RWPE2 (cell line): ENCODE measurements around the gene ARID4B.

Experiments
- ATAC-seq: fragments of 200-7000 bp; cut with Tn5 transposase; 3 replicates; pipeline ENCODE4 v1.9.1; 2021; ENCODE audit warnings: low read depth
- DNase-seq: peaks from one replicate; pipeline ENCODE4 v3.0.0-alpha.2; 2020; ENCODE audit warnings: low spot score
- H3K27ac ChIP-seq: fragments of 450-650 bp; 2 replicates; pipeline ENCODE4 v1.5.1; 2017; ENCODE audit warnings: mild to moderate bottlenecking; ENCODE audit not compliant: poor library complexity, severe bottlenecking
- H3K27me3 ChIP-seq: fragments of 250-450 bp; sonication (Bioruptor Pico); 2 replicates; pipeline ENCODE4 v1.5.1; 2021; ENCODE audit warnings: mild to moderate bottlenecking, moderate library complexity; ENCODE audit not compliant: insufficient read depth, poor library complexity, severe bottlenecking
- H3K36me3 ChIP-seq: fragments of 250-450 bp; sonication (Bioruptor Pico); 2 replicates; pipeline ENCODE4 v1.5.1; 2020; ENCODE audit warnings: low read depth, mild to moderate bottlenecking, moderate library complexity
- H3K4me1 ChIP-seq: fragments of 250-450 bp; sonication (Bioruptor Pico); 2 replicates; pipeline ENCODE4 v1.5.1; 2021; ENCODE audit warnings: mild to moderate bottlenecking, moderate library complexity; ENCODE audit not compliant: insufficient read depth, poor library complexity, severe bottlenecking
- H3K4me3 ChIP-seq: fragments of 250-450 bp; sonication (Bioruptor Pico); 2 replicates; pipeline ENCODE4 v1.5.1; 2021; ENCODE audit warnings: mild to moderate bottlenecking, moderate library complexity; ENCODE audit not compliant: severe bottlenecking
- H3K9me3 ChIP-seq: fragments of 250-450 bp; sonication (Bioruptor Pico); 2 replicates; pipeline ENCODE4 v1.5.1; 2021; ENCODE audit warnings: mild to moderate bottlenecking, moderate library complexity; ENCODE audit not compliant: severe bottlenecking
- TF ChIP-seq, protein P1 (sequence below): fragments of 450-650 bp; IDR thresholded peaks from one replicate; pipeline ENCODE4 v1.5.1; 2017; ENCODE audit warnings: mild to moderate bottlenecking, moderate library complexity; ENCODE audit not compliant: poor library complexity, severe bottlenecking

ARID4B gene

DNA sequence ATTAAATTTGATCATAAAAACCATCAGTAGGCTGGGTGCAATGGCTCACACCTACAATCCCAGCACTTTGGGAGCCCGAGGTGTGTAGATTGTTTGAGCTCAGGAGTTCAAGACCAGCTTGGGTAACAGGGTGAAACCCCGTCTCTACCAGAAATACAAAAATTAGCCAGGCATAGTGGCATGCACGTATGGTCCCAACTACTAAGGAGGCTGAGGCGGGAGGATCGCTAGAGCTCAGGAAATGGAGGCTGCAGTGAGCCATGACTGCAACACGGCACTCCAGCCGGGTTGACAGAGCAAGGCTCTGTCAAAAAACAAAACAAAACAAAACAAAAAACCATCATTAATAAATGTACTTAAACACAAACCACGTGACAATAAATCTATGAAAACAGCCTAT, 61.0 kb downstream of the ARID4B start:
- Histone ChIP-seq H3K4me3 (no peak overlapping the region), H3K27ac (no peak overlapping the region), H3K36me3 (no peaks in the 10 kb centered on the region), H3K9me3 (no peaks in the 10 kb centered on the region), H3K4me1 (no peaks in the 10 kb centered on the region), H3K27me3 (no peaks in the 10 kb centered on the region)
- TF ChIP-seq, protein P1, sequence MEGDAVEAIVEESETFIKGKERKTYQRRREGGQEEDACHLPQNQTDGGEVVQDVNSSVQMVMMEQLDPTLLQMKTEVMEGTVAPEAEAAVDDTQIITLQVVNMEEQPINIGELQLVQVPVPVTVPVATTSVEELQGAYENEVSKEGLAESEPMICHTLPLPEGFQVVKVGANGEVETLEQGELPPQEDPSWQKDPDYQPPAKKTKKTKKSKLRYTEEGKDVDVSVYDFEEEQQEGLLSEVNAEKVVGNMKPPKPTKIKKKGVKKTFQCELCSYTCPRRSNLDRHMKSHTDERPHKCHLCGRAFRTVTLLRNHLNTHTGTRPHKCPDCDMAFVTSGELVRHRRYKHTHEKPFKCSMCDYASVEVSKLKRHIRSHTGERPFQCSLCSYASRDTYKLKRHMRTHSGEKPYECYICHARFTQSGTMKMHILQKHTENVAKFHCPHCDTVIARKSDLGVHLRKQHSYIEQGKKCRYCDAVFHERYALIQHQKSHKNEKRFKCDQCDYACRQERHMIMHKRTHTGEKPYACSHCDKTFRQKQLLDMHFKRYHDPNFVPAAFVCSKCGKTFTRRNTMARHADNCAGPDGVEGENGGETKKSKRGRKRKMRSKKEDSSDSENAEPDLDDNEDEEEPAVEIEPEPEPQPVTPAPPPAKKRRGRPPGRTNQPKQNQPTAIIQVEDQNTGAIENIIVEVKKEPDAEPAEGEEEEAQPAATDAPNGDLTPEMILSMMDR = no peak
- ATAC-seq = no peak
- no peak for DNase-seq

GRCh38 chr1:235266325-235266724, 61.7 kb downstream of the ARID4B start:
- no peaks in the 10 kb centered on the region for H3K4me1 ChIP-seq
- TF ChIP-seq, protein P1 = no peak
- H3K27ac ChIP-seq = no peak overlapping the region
- ATAC-seq (no peak), DNase-seq (no peak)
- no peaks in the 10 kb centered on the region for H3K9me3 ChIP-seq
- no peak overlapping the region for H3K4me3 ChIP-seq
- H3K27me3 ChIP-seq = no peaks in the 10 kb centered on the region
- no peaks in the 10 kb centered on the region for H3K36me3 ChIP-seq

- H3K4me3 ChIP-seq = no peak overlapping the region
- H3K9me3 ChIP-seq = no peaks in the 10 kb centered on the region
- H3K4me1 ChIP-seq = no peaks in the 10 kb centered on the region
- no peak overlapping the region for H3K27ac ChIP-seq
- no peaks in the 10 kb centered on the region; the same call in 1 of the 2 replicates for H3K36me3 ChIP-seq
- TF ChIP-seq, protein P1 = no peak
- DNase-seq (no peak), ATAC-seq (no peak)
- no peaks in the 10 kb centered on the region for H3K27me3 ChIP-seq
Measured at GRCh38 chr1:235265900-235266299, 62.1 kb downstream of the ARID4B start.

DNA sequence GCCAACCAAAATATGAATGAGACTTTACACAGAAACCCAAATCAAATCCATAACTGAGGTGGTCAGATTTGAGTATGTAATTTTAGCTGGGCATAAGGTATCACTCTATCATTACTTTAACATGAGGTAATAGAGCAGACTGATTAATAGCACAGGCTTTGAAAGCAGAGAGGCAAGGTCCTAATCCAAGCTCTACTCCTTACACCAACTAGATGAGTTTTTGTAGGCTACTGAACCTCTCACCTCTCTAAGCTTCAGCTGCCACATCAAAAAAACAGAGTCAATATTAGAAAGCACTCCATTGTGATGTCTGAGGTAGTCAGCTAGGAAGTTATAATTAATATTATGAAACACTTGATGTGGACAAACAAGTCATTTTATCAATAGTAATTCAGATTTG, 63.7 kb downstream of the ARID4B start:
- Histone ChIP-seq H3K36me3 (peaks cover 7% of the 10 kb centered on the region; the same call in 1 of the 2 replicates), H3K27me3 (no peaks in the 10 kb centered on the region), H3K9me3 (no peaks in the 10 kb centered on the region), H3K27ac (no peak overlapping the region), H3K4me3 (no peak overlapping the region), H3K4me1 (no peaks in the 10 kb centered on the region)
- no peak for ATAC-seq
- TF ChIP-seq, protein P1 = no peak
- DNase-seq = no peak

GRCh38 chr1:235262539-235262938, 65.4 kb downstream of the ARID4B start:
- Histone ChIP-seq H3K9me3 (no peaks in the 10 kb centered on the region), H3K4me3 (no peak overlapping the region), H3K36me3 (peaks cover 7% of the 10 kb centered on the region; the same call in 1 of the 2 replicates), H3K4me1 (no peaks in the 10 kb centered on the region), H3K27ac (no peak overlapping the region), H3K27me3 (no peaks in the 10 kb centered on the region)
- DNase-seq (no peak), ATAC-seq (no peak)
- TF ChIP-seq, protein P1 = no peak
